Measurements from ENCODE around the gene CKAP4. TPM values are rescaled to one million over a fixed set of nuclear protein-coding genes. Genes with fewer than 3 reads are reported as not detected.

Gene CKAP4
- total and polyA plus RNA-seq, 2 experiments from 2014 or later: 32.3 to 58.8 TPM

DNA sequence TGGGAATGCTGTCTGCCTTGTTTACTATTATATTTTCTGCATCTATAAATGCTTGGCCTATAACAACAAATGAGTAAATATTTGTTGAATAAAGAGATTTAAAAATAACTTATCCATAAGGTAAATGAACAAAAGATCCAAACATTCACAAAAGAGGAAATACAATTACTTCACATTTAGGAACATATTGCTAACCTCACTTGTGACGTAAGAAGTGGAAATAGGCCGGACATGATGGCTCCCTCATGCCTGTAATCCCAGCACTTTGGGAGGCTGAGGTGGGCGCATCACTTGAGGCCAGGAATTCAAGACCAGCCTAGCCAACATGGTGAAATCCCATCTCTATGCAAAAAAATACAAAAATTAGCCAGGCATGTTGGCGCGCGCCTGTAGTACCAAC is 25.7 kb upstream of the CKAP4 start (continued):
- TF ChIP-seq ZNF114 (CRISPR knock-in tag; IDR thresholded peaks at IDR 0.05) (no peak), CTCF (conservative IDR thresholded peaks at IDR 0.05; ENCODE audit: low read depth in 2 of 2) (no peak), ZNF331 (CRISPR knock-in tag; IDR thresholded peaks at IDR 0.05; ENCODE audit: low read depth) (no peak)

- no peaks in the 10 kb centered on the region for H3K4me1 ChIP-seq (ENCODE audit: insufficient read depth)
- Mint-ChIP-seq H3K36me3 (ENCODE audit: low read depth) (no peaks in the 10 kb centered on the region), H3K4me1 (0 out of 3 replicates have a peak, but pooled peaks cover under 1% of the 10 kb centered on the region), H3K9me3 (no peaks in the 10 kb centered on the region), H3K4me3 (no peak overlapping the region), H3K27me3 (ENCODE audit: insufficient read depth, low read depth, poor library complexity) (no peaks in the 10 kb centered on the region), H3K27ac (no peak overlapping the region)
- no peak overlapping the region for H3K27ac ChIP-seq (ENCODE audit: low read depth)
- H3K36me3 ChIP-seq (ENCODE audit: insufficient read depth): no peaks in the 10 kb centered on the region
- no peak for TF ChIP-seq JUNB (IDR thresholded peaks at IDR 0.05; ENCODE audit: unreplicated experiment)
- TF ChIP-seq NANOG (IDR thresholded peaks at IDR 0.05; ENCODE audit: borderline replicate concordance): no peak
- no peak for TF ChIP-seq CTCF (conservative IDR thresholded peaks at IDR 0.05; ENCODE audit: low read depth in 2 of 2)
- TF ChIP-seq EZH2 (IDR thresholded peaks at IDR 0.05; ENCODE audit: low read depth, unreplicated experiment): no peak
- no peak for TF ChIP-seq EZH2phosphoT487 (IDR thresholded peaks at IDR 0.05; ENCODE audit: unreplicated experiment)
- no peak for TF ChIP-seq STAT1 (IDR thresholded peaks at IDR 0.05; ENCODE audit: unreplicated experiment)
- no peak for TF ChIP-seq CREB1 (CRISPR knock-in tag; IDR thresholded peaks at IDR 0.05; ENCODE audit: low read depth)
- TF ChIP-seq ZNF331 (CRISPR knock-in tag; IDR thresholded peaks at IDR 0.05; ENCODE audit: low read depth): no peak
- no peak overlapping the region for H3K4me2 ChIP-seq
- no peaks in the 10 kb centered on the region for H3K9me2 ChIP-seq (ENCODE audit: insufficient read depth)
- H3K79me2 ChIP-seq (replicated peaks; ENCODE audit: insufficient read depth): no peaks in the 10 kb centered on the region
- no peaks in the 10 kb centered on the region for H3K27me3 ChIP-seq (ENCODE audit: insufficient read depth)
- H2AFZ ChIP-seq: no peak overlapping the region
- H3K4me3 ChIP-seq: no peak overlapping the region
- no peaks in the 10 kb centered on the region for H4K20me1 ChIP-seq (replicated peaks; ENCODE audit: insufficient read depth)
- ATAC-seq (no peak), DNase-seq (ENCODE audit: low spot score) (no peak)
- H3F3A ChIP-seq (replicated peaks; ENCODE audit: low read depth): no peaks in the 10 kb centered on the region
These were observed 24.0 kb upstream of the CKAP4 start for GRCh38 chr12:106271575-106272505.
